Body of pancreas (tissue), 4 donors: ENCODE results near the gene MAP4K4. TPM values are rescaled to one million over a fixed set of nuclear protein-coding genes. Genes with fewer than 3 reads are reported as not detected.

ENCODE experiments used
- ATAC-seq: fragments of 150-250 bp; one replicate; pipeline ENCODE4 v1.9.1; 2016
- DNase-seq, 4 donors: peaks; one replicate each; pipeline ENCODE4 v3.0.0-alpha.2; 2019
- H3K27ac ChIP-seq, 4 donors: fragments of 200-600 bp; sonication (generic); 1 replicate in 3 of 4; 2 replicates in 1 of 4; pipeline versions ENCODE4 v1.5.1 to v1.6.1; 2016 to 2019; ENCODE audit warnings: mild to moderate bottlenecking in 1 of 4, mixed read lengths in 1 of 4, moderate library complexity in 1 of 4
- H3K27me3 ChIP-seq, 2 donors: fragments of 200-600 bp; sonication (generic); one replicate each; pipeline ENCODE4 v1.6.0; 2016; ENCODE audit warnings: mild to moderate bottlenecking in 1 of 2
- H3K36me3 ChIP-seq, 2 donors: fragments of 200-600 bp; sonication (generic); replicated peaks in 1 of 2; 2 replicates each; pipeline ENCODE4 v1.5.1; 2016; ENCODE audit warnings: low read depth in 2 of 2; ENCODE audit not compliant: insufficient read depth in 1 of 2
- H3K4me1 ChIP-seq: fragments of 200-600 bp; sonication (generic); one replicate; pipeline ENCODE4 v1.6.0; 2016
- H3K4me3 ChIP-seq, 2 donors: fragments of 200-600 bp; sonication (generic); 1 replicate in 1 of 2; 2 replicates in 1 of 2; pipeline ENCODE4 v1.5.1; 2016 to 2019
- H3K9me3 ChIP-seq, 3 donors: fragments of 200-600 bp; sonication (generic); 1 replicate in 2 of 3; 2 replicates in 1 of 3; pipeline ENCODE4 v1.5.1; 2016
- POLR2A ChIP-seq, 3 donors: fragments of 450-650 bp; IDR thresholded peaks; one replicate each; pipeline ENCODE4 v1.6.1; 2016; ENCODE audit warnings: antibody characterized with exemption in 3 of 3, mild to moderate bottlenecking in 2 of 3
- WGBS, 2 donors: methylation state at CpG; one replicate each; pipeline ENCODE4 v1.1.5; 2017; 5-methylcytosine and 5-hydroxymethylcytosine counted together
- intact Hi-C: fragments of 100-400 bp; cut with DNase I; formaldehyde crosslinking; loops from one replicate; pipeline ENCODE4 v1.15.1; 2023
- total RNA-seq, 2 donors: library from RNA; depleted of rRNA; stranded (reverse); fragments of >200 nt; gene quantifications; one replicate each; pipeline ENCODE4 v1.1.0, GENCODE V29; 2016
- TF ChIP-seq, protein P1 (sequence below), 7 experiments: fragments of 450-650 bp in 4 of 7; fragments of 200-600 bp in 3 of 7; sonication (generic) in 3 of 7; IDR thresholded peaks; one replicate each; pipeline ENCODE4 v1.5.1; 2016 to 2019; ENCODE audit warnings: antibody characterized with exemption in 7 of 7

MAP4K4 gene
- total RNA-seq, 2 donors from 2014 or later: 22.1 to 25.1 TPM

DNA sequence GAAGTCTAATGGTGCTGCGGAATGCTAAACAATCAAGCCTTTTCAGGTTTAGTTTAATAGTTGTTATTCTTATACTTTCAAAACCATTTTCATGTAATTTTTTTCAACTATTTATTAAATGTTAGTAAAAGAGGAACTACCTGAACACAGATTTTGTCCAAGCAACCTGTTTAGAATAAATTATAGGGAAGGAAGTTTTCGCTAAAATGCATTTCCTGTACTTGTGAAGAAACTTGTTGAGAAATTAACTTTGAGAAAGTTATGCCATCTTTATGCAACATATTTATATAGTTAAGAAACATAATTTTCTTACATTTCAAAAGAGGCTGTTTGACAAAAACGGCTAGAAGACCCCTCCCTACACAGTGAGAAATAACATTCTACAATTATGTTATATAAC, 16.6 kb downstream of the MAP4K4 start:
- no peak for DNase-seq
- no peak for TF ChIP-seq POLR2A (IDR thresholded peaks at IDR 0.05)
- TF ChIP-seq, protein P1, sequence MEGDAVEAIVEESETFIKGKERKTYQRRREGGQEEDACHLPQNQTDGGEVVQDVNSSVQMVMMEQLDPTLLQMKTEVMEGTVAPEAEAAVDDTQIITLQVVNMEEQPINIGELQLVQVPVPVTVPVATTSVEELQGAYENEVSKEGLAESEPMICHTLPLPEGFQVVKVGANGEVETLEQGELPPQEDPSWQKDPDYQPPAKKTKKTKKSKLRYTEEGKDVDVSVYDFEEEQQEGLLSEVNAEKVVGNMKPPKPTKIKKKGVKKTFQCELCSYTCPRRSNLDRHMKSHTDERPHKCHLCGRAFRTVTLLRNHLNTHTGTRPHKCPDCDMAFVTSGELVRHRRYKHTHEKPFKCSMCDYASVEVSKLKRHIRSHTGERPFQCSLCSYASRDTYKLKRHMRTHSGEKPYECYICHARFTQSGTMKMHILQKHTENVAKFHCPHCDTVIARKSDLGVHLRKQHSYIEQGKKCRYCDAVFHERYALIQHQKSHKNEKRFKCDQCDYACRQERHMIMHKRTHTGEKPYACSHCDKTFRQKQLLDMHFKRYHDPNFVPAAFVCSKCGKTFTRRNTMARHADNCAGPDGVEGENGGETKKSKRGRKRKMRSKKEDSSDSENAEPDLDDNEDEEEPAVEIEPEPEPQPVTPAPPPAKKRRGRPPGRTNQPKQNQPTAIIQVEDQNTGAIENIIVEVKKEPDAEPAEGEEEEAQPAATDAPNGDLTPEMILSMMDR (IDR thresholded peaks at IDR 0.05): no peak
- ATAC-seq: no peak
- 68 to 70% methylated on average over 3 of the region's 3 CpGs for WGBS, 2 donors
- no peaks in the 10 kb centered on the region for H3K27me3 ChIP-seq
- no peak overlapping the region for H3K4me3 ChIP-seq
- no peak overlapping the region for H3K27ac ChIP-seq
- intact Hi-C loops: no loop called here
- no peaks in the 10 kb centered on the region for H3K9me3 ChIP-seq
- no peaks in the 10 kb centered on the region for H3K36me3 ChIP-seq
- H3K4me1 ChIP-seq: peaks cover 23% of the 10 kb centered on the region

DNA sequence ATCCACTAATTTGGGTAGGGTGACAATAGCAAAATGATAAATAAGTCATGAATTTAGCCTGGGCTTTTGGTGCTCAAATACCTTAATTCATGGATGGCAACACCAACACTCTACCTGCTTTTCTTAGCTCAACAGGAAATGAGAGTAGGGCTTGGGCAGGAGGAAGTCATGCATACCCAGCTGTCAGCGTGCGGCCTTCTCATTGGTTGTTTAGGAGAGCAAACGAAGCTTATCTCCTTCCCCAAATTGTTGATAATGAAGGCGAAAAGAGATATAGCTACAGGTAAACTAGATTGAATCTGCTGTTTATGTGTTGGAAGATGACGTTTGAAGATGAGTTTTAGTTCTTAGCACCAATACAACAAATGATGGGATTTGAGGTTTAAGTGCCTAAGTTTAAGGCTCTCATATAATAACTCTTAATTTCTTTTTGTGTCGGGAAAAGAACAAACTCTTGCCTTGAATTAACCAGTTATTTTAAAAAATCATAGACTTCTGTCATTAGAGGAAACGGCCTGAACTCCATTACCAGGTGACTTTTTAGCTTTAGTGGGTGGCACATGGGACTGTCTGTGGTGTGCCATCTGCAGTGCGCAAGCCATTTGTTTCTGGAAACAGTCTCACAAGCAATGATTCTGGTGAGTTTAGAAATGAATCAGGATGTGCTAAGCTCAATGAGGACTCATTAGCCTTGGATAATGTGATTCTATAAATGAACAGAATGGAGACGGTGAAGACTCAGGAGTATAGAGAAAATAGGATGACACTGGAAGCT, 19.8 kb downstream of the MAP4K4 start:
- DNase-seq (no peak), ATAC-seq (no peak)
- TF ChIP-seq POLR2A (IDR thresholded peaks at IDR 0.05): no peak
- TF ChIP-seq, protein P1 (IDR thresholded peaks at IDR 0.05): no peak
- H3K36me3 ChIP-seq: no peaks in the 10 kb centered on the region
- WGBS, 2 donors: 69 to 81% methylated on average over 9 of the region's 9 CpGs
- no peak overlapping the region for H3K4me3 ChIP-seq
- intact Hi-C loops: no loop called here
- no peaks in the 10 kb centered on the region for H3K9me3 ChIP-seq
- no peak overlapping the region for H3K27ac ChIP-seq
- H3K4me1 ChIP-seq: peaks cover 6% of the 10 kb centered on the region
- no peaks in the 10 kb centered on the region for H3K27me3 ChIP-seq

DNA sequence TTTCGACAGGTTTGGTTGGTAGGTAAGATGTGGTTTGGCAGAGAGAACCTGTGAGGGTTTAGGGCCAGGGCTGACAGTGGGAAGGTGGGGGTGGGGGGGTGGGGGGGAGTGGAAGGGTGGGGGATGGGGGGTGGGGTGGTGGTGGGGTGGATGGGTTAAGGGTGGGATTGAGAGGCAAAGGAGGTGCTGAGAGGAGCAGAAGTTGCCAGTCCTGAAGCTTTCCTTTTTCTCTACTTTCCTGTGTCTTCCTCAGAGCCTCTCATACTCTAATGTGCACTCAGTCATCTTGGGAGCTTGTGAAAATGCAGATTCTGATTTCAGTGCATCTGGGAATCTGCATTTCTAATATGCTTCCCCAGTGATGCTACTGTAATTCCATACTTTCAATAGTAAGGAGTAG, 21.0 kb downstream of the MAP4K4 start:
- no peaks in the 10 kb centered on the region for H3K36me3 ChIP-seq
- no peak overlapping the region for H3K27ac ChIP-seq
- H3K4me1 ChIP-seq: peaks cover 6% of the 10 kb centered on the region
- H3K27me3 ChIP-seq: no peaks in the 10 kb centered on the region
- WGBS, 2 donors: 95 to 100% methylated on average over 1 of the region's 1 CpG
- no peaks in the 10 kb centered on the region for H3K9me3 ChIP-seq
- TF ChIP-seq POLR2A (IDR thresholded peaks at IDR 0.05): no peak
- TF ChIP-seq, protein P1 (IDR thresholded peaks at IDR 0.05): no peak
- ATAC-seq: no peak
- no peak overlapping the region for H3K4me3 ChIP-seq
- intact Hi-C loops: no loop called here
- DNase-seq: no peak

DNA sequence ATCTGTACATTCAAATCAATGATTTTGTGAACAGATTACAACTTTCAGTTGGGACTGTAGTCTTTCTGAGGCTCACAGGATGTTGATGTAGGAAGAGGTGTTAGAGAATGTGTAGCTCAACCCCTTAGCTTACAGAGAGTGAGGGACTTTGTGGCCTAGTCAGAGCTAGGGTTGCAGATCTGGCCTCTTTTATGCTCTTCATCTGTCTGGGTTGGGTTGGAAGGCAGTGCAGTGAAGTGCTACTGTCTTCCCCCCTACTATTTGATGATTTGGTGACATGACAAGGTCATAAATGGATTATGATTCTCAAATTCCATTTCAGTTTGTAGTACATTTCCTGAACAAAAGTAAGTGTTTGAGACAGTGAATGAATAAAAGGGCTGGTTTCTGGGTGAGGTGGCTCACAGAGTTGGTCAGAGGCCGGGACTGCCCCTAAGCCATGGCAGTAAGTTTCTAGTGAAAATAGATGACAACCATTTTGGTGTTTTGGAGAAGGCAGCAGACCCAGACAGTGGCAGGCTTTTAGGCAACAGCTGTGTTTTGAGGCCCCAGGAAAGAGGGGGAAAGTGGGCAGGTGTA, 21.6 kb downstream of the MAP4K4 start:
- H3K27me3 ChIP-seq: no peaks in the 10 kb centered on the region
- H3K9me3 ChIP-seq: no peaks in the 10 kb centered on the region
- WGBS, 2 donors: 88 to 95% methylated on average over 1 of the region's 1 CpG
- H3K4me1 ChIP-seq: peaks cover under 1% of the 10 kb centered on the region
- DNase-seq: no peak
- intact Hi-C loops: no loop called here
- no peaks in the 10 kb centered on the region for H3K36me3 ChIP-seq
- no peak overlapping the region for H3K27ac ChIP-seq
- no peak for ATAC-seq
- TF ChIP-seq, protein P1 (IDR thresholded peaks at IDR 0.05): no peak
- TF ChIP-seq POLR2A (IDR thresholded peaks at IDR 0.05): no peak
- no peak overlapping the region for H3K4me3 ChIP-seq

DNA sequence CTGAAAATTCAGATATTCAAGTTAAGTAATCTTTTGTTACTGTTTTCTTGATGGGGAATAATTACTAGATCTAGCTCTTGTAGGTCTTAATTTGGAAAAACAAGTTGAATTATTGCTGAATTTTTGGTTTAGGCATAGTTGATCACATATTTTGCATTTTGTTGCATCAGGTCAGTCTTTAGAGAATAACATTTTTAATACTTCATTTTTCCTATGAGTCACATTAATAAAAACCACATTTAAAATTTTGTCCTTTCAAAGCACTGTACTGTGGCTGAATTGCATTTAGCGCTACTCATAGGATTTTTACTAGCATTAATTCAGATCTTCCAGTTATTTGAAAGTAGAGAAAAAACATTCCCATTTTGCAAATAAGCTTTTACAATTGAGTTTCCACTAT, 23.2 kb downstream of the MAP4K4 start:
- H3K27me3 ChIP-seq: no peaks in the 10 kb centered on the region
- TF ChIP-seq POLR2A (IDR thresholded peaks at IDR 0.05): no peak
- TF ChIP-seq, protein P1 (IDR thresholded peaks at IDR 0.05): no peak
- no peaks in the 10 kb centered on the region for H3K9me3 ChIP-seq
- no peak overlapping the region for H3K27ac ChIP-seq
- no peak overlapping the region for H3K4me3 ChIP-seq
- ATAC-seq: no peak
- intact Hi-C loops: no loop called here
- DNase-seq: no peak
- no peaks in the 10 kb centered on the region for H3K36me3 ChIP-seq
- H3K4me1 ChIP-seq: no peaks in the 10 kb centered on the region
- 93 to 97% methylated on average over 1 of the region's 1 CpG for WGBS, 2 donors
